Measurements from ENCODE around the gene CNNM3.
A peak's percentile ranks its signal among the peaks of the same experiment; 100 is the strongest.
"Not testable (repeated sequence)": the region's sequence is repeated elsewhere in the genome, so short reads cannot be mapped to it uniquely, and the experiment has no call there.

The CNNM3 gene

DNA sequence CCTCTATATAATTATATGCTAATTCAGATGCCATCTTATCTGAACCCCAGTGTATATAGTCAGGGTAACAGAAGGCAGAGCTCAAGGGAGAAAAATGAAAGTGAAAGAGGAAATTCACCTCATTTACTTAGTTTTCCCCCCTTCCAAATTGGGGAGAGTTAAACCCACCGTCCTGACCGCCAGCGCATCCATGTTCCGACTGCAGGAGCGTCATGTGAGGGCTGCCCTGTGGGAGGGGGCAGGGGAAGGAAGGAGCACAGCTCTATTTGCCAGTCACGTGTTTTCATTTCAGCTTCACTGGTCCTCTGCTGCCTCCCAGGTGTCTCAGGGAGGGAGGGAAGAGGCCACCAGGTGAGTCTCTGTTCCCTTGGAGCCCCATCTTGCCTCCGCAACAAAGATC lies 42.1 kb upstream of the CNNM3 start:
- Histone ChIP-seq H3K9me3 (replicated peaks in 1 of 11) (no peaks in the 10 kb centered on the region), H4K20me1 (peaks cover 7 to 65% (median 23%) of the 10 kb centered on the region in 11 experiments; a peak in 18 of 22 replicates), H3K27me3 (no peaks in the 10 kb centered on the region), H3K9ac (peak overlapping the region in 10 of 11 experiments; percentile 15 to 60 (median 44); a peak in 16 of 22 replicates), H3K4me3 (peak overlapping the region in 6 of 10 experiments; percentile 12 to 52 (median 44); a peak in 9 of 20 replicates), H3K36me3 (peaks cover 0 to 7% (median 0%) of the 10 kb centered on the region in 11 experiments; a peak in 6 of 22 replicates), H3K4me1 (peaks cover 26 to 79% (median 71%) of the 10 kb centered on the region in 10 experiments), H3K4me2 (peak overlapping the region; percentile 71 to 92 (median 83)), H3K27ac (peak overlapping the region in 8 of 11 experiments; percentile 28 to 59 (median 48); a peak in 15 of 22 replicates)
- TF ChIP-seq Cebpa-rat (IDR thresholded peaks at IDR 0.05): no peak

DNA sequence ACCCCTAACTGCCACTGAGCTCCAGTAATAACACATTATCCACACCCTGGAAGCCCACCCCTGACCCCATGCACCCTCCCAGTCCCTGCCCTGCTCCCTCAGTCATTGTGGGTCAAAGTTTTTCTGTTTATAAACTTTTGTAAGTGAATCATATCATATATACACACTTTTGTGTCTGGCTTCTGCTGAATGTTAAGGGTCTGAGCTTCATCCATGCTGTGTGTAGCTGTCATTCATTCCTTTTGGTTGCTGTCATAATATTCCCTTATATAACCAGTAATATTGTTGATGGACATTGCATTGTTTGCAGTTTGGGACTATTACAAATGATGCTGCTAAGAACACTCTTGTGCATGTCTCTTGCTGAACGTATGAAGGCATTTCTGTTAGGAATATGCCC lies 40.9 kb upstream of the CNNM3 start:
- H3K4me2 ChIP-seq: peak overlapping the region in 7 of 11 experiments; percentile 20 to 53 (median 34); a peak in 7 of 22 replicates
- H3K9me3 ChIP-seq (replicated peaks in 1 of 11): no peaks in the 10 kb centered on the region
- H3K27ac ChIP-seq: no peak overlapping the region
- no peaks in the 10 kb centered on the region for H3K27me3 ChIP-seq
- H3K4me3 ChIP-seq: no peak overlapping the region
- H4K20me1 ChIP-seq: peaks cover 0 to 54% (median 15%) of the 10 kb centered on the region in 11 experiments; a peak in 15 of 22 replicates
- TF ChIP-seq Cebpa-rat (IDR thresholded peaks at IDR 0.05): no peak
- peaks cover 0 to 7% (median 0%) of the 10 kb centered on the region in 11 experiments; a peak in 6 of 22 replicates for H3K36me3 ChIP-seq
- H3K4me1 ChIP-seq: peaks cover 21 to 71% (median 65%) of the 10 kb centered on the region in 10 experiments
- H3K9ac ChIP-seq: no peak overlapping the region

DNA sequence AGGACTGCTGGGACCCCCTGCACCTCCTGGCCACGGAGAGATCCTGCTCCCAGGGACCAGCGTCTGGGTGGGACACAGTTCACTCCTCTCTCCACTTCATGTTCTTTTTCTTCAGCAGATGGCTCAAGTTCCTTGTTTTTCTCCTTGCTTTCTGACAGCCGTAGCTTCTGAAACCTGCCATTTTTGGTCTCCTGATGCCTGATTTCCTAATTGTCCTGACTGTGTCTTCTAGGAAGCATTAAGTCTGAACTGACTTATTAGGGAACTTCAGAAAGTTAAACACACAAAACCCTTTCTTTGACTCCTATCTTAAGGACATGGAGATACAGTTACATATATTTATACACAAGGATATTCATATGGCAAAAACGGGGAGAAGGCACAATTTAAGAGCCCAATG lies 32.7 kb upstream of the CNNM3 start:
- Histone ChIP-seq H3K27ac (no peak overlapping the region), H3K4me2 (no peak overlapping the region), H3K27me3 (no peaks in the 10 kb centered on the region), H3K4me3 (no peak overlapping the region), H3K36me3 (no peaks in the 10 kb centered on the region), H3K9me3 (replicated peaks in 1 of 11) (no peaks in the 10 kb centered on the region), H3K9ac (no peak overlapping the region), H4K20me1 (peaks cover 0 to 22% (median 4%) of the 10 kb centered on the region in 11 experiments; a peak in 8 of 22 replicates), H3K4me1 (peaks cover 8 to 21% (median 11%) of the 10 kb centered on the region in 10 experiments; a peak in 19 of 20 replicates)
- TF ChIP-seq Cebpa-rat (IDR thresholded peaks at IDR 0.05): no peak

DNA sequence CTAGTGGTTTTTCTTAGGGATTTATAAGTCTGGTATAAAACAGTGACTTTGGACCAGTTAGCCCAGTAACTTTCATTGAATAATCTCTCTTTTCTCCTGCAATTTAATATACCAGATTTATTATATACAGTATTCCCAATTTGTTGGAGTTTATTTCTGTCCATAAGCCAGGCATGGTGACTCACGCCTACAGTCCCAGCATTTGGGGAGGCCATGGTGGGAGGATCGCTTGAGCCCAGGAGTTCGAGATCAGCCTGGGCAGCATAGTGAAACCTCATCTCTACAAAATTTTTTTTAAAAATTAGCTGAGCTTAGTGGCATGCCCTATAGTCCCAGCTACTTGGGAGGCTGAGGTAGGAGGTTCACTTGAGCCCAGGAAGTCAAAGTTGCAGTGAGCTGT lies 28.7 kb upstream of the CNNM3 start:
- Histone ChIP-seq H3K4me1 (peaks cover 18 to 26% (median 20%) of the 10 kb centered on the region in 10 experiments; a peak in 19 of 20 replicates), H3K4me3 (no peak overlapping the region), H3K36me3 (no peaks in the 10 kb centered on the region), H3K9ac (no peak overlapping the region), H3K4me2 (peak overlapping the region in 4 of 11 experiments; percentile 55 to 69 (median 64); a peak in 7 of 22 replicates), H4K20me1 (peaks cover 0 to 33% (median 14%) of the 10 kb centered on the region in 11 experiments; a peak in 11 of 22 replicates), H3K27me3 (no peaks in the 10 kb centered on the region), H3K9me3 (replicated peaks in 1 of 11) (no peaks in the 10 kb centered on the region), H3K27ac (no peak overlapping the region)
- no peak for TF ChIP-seq Cebpa-rat (IDR thresholded peaks at IDR 0.05)

DNA sequence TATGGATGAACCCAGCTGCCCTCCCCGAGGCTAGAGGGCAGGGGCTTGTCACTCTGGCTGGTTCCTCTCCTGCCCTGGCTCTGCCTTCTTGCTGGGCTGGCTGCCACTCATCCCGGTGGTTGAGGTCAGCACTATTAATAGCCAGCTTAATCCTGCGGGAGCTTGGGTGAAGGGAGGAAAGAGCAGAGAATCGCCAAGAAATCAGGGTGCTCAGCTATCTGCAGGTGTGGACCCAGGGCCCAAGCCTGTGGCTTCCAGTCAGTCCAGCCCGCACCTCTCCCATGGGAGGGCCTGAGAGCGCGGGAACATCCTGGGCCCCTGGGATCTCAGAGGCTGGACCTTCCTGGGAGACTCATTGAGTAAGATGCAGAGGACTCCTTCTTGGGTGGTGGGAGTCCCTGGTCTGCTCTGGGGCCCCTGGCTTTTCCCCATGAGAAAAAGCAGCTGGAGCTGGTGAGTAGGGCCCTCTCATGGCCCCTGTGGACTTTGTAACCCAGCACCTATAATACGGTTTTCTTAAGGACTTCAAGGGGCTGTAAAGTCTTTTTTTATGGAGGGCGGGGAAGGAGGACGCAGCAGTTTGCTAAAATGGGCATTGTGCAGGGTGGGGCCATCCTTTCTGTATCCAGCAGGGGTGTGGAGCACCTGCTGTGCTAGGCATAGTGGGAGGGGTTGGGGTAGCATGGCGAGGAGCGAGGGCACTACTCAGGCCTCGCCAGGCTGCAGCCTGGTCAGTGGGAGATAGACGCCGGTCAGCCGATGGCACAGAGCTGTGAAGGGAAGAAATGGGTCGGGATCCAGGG lies 27.4 kb upstream of the CNNM3 start:
- Histone ChIP-seq H3K4me3 (no peak overlapping the region), H3K27me3 (no peaks in the 10 kb centered on the region), H3K36me3 (no peaks in the 10 kb centered on the region), H3K9me3 (replicated peaks in 1 of 11) (no peaks in the 10 kb centered on the region), H3K9ac (peak overlapping the region in 5 of 11 experiments; percentile 15 to 48 (median 25); a peak in 7 of 22 replicates), H4K20me1 (peaks cover 10 to 35% (median 25%) of the 10 kb centered on the region in 11 experiments; a peak in 14 of 22 replicates), H3K4me2 (peak overlapping the region; percentile 38 to 69 (median 61); a peak in 21 of 22 replicates), H3K27ac (peak overlapping the region in 1 of 11 experiments; percentile 20; a peak in 1 of 22 replicates), H3K4me1 (peaks cover 18 to 28% (median 24%) of the 10 kb centered on the region in 10 experiments; a peak in 19 of 20 replicates)
- no peak for TF ChIP-seq Cebpa-rat (IDR thresholded peaks at IDR 0.05)

DNA sequence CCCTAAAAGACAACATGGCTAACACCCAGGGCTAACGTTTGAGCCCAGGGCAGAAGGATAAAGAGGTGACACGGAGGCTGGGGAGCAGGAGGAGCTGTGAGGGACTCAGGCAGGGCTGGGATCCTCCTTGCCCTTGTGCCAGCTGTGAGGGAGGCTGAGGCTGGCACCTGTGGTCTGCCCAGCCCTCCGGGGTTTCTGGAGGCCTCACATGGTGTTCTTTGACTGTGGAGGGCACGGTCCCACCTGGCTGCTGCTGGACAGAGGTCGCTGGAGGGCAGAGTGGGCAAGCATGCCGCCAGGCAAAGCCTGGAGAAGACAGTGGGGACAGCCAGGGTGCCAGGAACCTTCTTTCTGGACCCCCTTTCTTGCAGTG lies 26.8 kb upstream of the CNNM3 start:
- Histone ChIP-seq H4K20me1 (peaks cover 10 to 40% (median 27%) of the 10 kb centered on the region in 11 experiments; a peak in 14 of 22 replicates), H3K27ac (no peak overlapping the region), H3K4me3 (no peak overlapping the region), H3K9me3 (replicated peaks in 1 of 11) (no peaks in the 10 kb centered on the region), H3K4me2 (peak overlapping the region in 3 of 11 experiments; percentile 61 to 69 (median 62); a peak in 4 of 22 replicates), H3K9ac (0 out of 22 replicates have a peak overlapping the region, but pooled peaks of 1 of the 11 experiments have one; percentile 4), H3K36me3 (no peaks in the 10 kb centered on the region), H3K4me1 (peaks cover 18 to 34% (median 27%) of the 10 kb centered on the region in 10 experiments; a peak in 19 of 20 replicates), H3K27me3 (no peaks in the 10 kb centered on the region)
- no peak for TF ChIP-seq Cebpa-rat (IDR thresholded peaks at IDR 0.05)

DNA sequence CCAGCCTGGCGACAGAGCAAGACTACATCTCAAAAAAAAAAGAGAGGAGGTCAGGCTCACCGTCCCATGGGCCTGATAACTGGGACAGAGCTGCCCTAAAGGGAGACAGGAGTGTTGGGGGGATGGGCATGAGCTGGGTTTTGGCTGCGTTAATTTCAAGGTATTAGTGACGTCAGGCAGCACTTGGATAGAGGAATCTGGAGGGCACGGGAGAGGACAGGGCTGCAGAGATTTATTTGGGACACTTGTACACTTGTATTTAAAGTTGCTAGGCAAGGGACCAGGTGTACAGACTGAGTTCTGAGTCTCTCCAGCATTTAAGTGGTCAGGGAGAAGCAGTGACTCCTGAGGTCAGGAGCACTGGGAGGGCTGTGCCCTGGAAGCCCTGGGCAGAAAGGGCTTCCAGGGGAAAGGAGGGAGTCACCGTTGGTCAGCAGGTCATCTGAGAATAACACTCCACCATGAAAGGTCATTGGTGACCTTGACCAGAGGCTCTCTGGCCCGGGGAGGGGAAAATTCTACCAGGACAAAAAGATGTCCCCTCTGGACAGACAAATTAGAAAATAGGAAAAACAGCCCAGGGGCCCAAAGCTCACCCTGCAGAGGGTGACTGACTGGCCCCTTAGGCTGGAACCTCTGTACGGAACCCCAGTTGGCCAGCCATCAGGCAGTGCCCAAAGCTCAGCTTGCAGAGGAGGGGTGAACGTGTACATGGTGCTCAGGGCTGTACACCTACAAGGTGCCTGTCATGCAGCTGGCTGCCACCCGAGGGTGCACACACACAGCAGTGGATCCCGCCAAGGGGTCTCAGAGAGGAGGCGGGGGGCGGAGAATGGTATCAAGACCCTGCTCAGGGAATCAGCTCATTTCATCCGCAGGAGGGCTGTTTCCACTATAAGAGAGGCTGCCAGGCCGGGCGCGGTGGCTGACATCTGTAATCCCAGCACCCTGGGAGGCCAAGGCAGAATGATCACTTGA lies 23.0 kb upstream of the CNNM3 start:
- TF ChIP-seq Cebpa-rat (IDR thresholded peaks at IDR 0.05): no peak
- no peaks in the 10 kb centered on the region for H3K27me3 ChIP-seq
- no peak overlapping the region for H3K9ac ChIP-seq
- no peaks in the 10 kb centered on the region for H3K9me3 ChIP-seq (replicated peaks in 1 of 11)
- H3K36me3 ChIP-seq: peaks cover 0 to 14% (median 11%) of the 10 kb centered on the region in 11 experiments; a peak in 12 of 22 replicates
- H3K4me3 ChIP-seq: no peak overlapping the region
- H3K27ac ChIP-seq: no peak overlapping the region
- H3K4me2 ChIP-seq: peak overlapping the region in 3 of 11 experiments; percentile 4 to 31 (median 31); a peak in 6 of 22 replicates
- H3K4me1 ChIP-seq: peaks cover 7 to 27% (median 21%) of the 10 kb centered on the region in 10 experiments; a peak in 19 of 20 replicates
- H4K20me1 ChIP-seq: peaks cover 10 to 54% (median 23%) of the 10 kb centered on the region in 11 experiments; a peak in 16 of 22 replicates

DNA sequence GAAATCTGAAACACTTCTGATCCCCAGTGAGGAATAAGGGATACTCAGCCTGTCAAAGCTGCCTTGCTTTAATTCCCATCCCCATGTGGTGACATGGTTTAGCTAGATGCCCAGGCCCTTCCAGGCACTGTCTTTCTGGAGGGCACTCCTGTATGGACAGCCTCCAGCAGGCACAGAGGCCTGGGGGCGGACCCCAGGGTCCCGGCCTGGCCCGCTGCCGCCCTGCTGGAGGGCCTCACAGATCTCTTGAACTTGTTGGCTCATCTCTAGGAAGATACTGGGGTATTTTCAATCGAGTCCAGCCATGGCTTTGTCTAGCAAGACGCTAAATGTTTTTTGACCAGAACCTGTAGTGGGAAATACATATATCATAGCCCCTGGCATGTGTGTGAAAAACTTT lies 21.0 kb upstream of the CNNM3 start:
- no peak for TF ChIP-seq Cebpa-rat (IDR thresholded peaks at IDR 0.05)
- Histone ChIP-seq H3K4me3 (no peak overlapping the region), H3K27ac (no peak overlapping the region), H3K4me2 (no peak overlapping the region), H4K20me1 (peaks cover 0 to 41% (median 14%) of the 10 kb centered on the region in 11 experiments; a peak in 13 of 22 replicates), H3K9me3 (replicated peaks in 1 of 11) (no peaks in the 10 kb centered on the region), H3K36me3 (peaks cover 0 to 33% (median 30%) of the 10 kb centered on the region in 11 experiments; a peak in 16 of 22 replicates), H3K27me3 (no peaks in the 10 kb centered on the region), H3K4me1 (peaks cover 0 to 18% (median 9%) of the 10 kb centered on the region in 10 experiments; a peak in 13 of 20 replicates), H3K9ac (no peak overlapping the region)

DNA sequence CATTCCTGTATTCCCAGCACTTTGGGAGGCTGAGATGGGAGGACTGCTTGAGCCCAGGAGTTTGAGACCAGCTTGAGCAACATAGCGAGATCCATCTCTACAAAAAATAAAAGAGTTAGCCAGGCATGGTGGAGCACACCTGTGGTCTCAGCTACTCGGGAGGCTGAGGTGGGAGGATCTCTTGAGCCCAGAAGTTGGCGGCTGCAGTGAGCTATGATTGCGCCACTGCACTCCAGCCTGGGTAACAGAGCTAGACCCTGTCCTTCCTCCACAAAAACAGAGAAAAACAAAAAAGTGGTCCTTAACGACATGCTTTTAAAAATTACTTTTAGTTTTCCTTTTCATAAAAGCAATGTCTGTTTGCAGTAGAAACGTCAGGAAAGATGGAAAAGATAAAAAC lies 19.6 kb upstream of the CNNM3 start:
- Histone ChIP-seq H3K4me1 (peaks cover 11 to 33% (median 24%) of the 10 kb centered on the region in 10 experiments), H4K20me1 (peaks cover 0 to 41% (median 14%) of the 10 kb centered on the region in 11 experiments; a peak in 14 of 22 replicates), H3K36me3 (peaks cover 0 to 38% (median 31%) of the 10 kb centered on the region in 11 experiments; a peak in 18 of 22 replicates)
- H3K27ac ChIP-seq; H3K9ac ChIP-seq; H3K4me2 ChIP-seq; H3K27me3 ChIP-seq; H3K9me3 ChIP-seq (replicated peaks in 1 of 11); H3K4me3 ChIP-seq: not testable (repeated sequence)
